Liver (tissue), 9 donors: ENCODE results near the gene PPP1R9A. TPM values are rescaled to one million over a fixed set of nuclear protein-coding genes. Genes with fewer than 3 reads are reported as not detected.

ENCODE experiments used
- DNase-seq: peaks from one replicate; pipeline ENCODE4 v3.0.0-alpha.2; 2017; ENCODE audit warnings: low spot score
- H3K27ac ChIP-seq, 2 donors: one replicate each; pipeline ENCODE4 v1.7.0; 2013; ENCODE audit warnings: inconsistent platforms in 2 of 2, low read length in 2 of 2, control low read depth in 1 of 2, low read depth in 1 of 2, mild to moderate bottlenecking in 1 of 2
- H3K27me3 ChIP-seq, 4 donors: one replicate each; pipeline versions ENCODE4 v1.6.1 to v1.7.0; 2013; ENCODE audit warnings: low read length in 3 of 4, inconsistent platforms in 1 of 4, mild to moderate bottlenecking in 1 of 4, moderate library complexity in 1 of 4; ENCODE audit not compliant: control insufficient read depth in 4 of 4, insufficient read depth in 4 of 4
- H3K36me3 ChIP-seq, 4 donors: one replicate each; pipeline versions ENCODE4 v1.6.1 to v1.7.0; 2013; ENCODE audit warnings: low read length in 3 of 4, mild to moderate bottlenecking in 3 of 4, low read depth in 1 of 4, moderate library complexity in 1 of 4; ENCODE audit not compliant: control insufficient read depth in 4 of 4, insufficient read depth in 3 of 4
- H3K4me1 ChIP-seq, 4 donors: one replicate each; pipeline versions ENCODE4 v1.6.1 to v1.7.0; 2013; ENCODE audit warnings: low read length in 3 of 4, mild to moderate bottlenecking in 3 of 4, moderate library complexity in 1 of 4; ENCODE audit not compliant: control insufficient read depth in 4 of 4, insufficient read depth in 4 of 4
- H3K4me3 ChIP-seq, 3 donors: one replicate each; pipeline versions ENCODE4 v1.6.1 to v1.7.0; 2013; ENCODE audit warnings: low read length in 3 of 3, control low read depth in 1 of 3, low read depth in 1 of 3, mild to moderate bottlenecking in 1 of 3
- H3K9ac ChIP-seq, 2 donors: one replicate each; pipeline ENCODE4 v1.7.0; 2013; ENCODE audit warnings: low read length in 2 of 2, mild to moderate bottlenecking in 2 of 2, moderate library complexity in 2 of 2, control low read depth in 1 of 2, low read depth in 1 of 2
- H3K9me3 ChIP-seq, 4 donors: one replicate each; pipeline versions ENCODE4 v1.6.1 to v1.7.0; 2013; ENCODE audit warnings: low read length in 3 of 4; ENCODE audit not compliant: control insufficient read depth in 4 of 4
- ATF3 ChIP-seq: IDR thresholded peaks from 2 replicates; pipeline ENCODE4 v1.6.1; 2016; ENCODE audit warnings: antibody characterized with exemption
- CTCF ChIP-seq: fragments of 150-350 bp; IDR thresholded peaks from 2 replicates; pipeline ENCODE4 v1.5.1; 2017; ENCODE audit warnings: improper control_type of control experiment, low read depth, low read length; ENCODE audit not compliant: missing input control
- EGR1 ChIP-seq, 2 donors: IDR thresholded peaks; 2 replicates each; pipeline ENCODE4 v1.6.1; 2016 to 2018; ENCODE audit warnings: antibody characterized with exemption in 2 of 2, low read depth in 2 of 2
- FOXA1 ChIP-seq: IDR thresholded peaks from 2 replicates; pipeline ENCODE4 v1.6.1; 2016; ENCODE audit warnings: antibody characterized with exemption
- GABPA ChIP-seq, 2 donors: IDR thresholded peaks in 1 of 2; conservative IDR thresholded peaks in 1 of 2; 2 replicates each; pipeline ENCODE4 v1.6.1; 2016; ENCODE audit warnings: antibody characterized with exemption in 2 of 2, mild to moderate bottlenecking in 1 of 2, moderate library complexity in 1 of 2
- HNF4A ChIP-seq, 2 donors: conservative IDR thresholded peaks; 2 replicates each; pipeline ENCODE4 v1.6.1; 2016; ENCODE audit warnings: antibody characterized with exemption in 2 of 2, mild to moderate bottlenecking in 2 of 2
- HNF4G ChIP-seq: IDR thresholded peaks from 2 replicates; pipeline ENCODE4 v1.6.1; 2016; ENCODE audit warnings: antibody characterized with exemption
- JUND ChIP-seq, 2 donors: IDR thresholded peaks; 2 replicates each; pipeline ENCODE4 v1.6.1; 2016; ENCODE audit warnings: antibody characterized with exemption in 2 of 2
- MAX ChIP-seq: IDR thresholded peaks from 2 replicates; pipeline ENCODE4 v1.6.1; 2016; ENCODE audit warnings: antibody characterized with exemption
- NR2F2 ChIP-seq: IDR thresholded peaks from 2 replicates; pipeline ENCODE4 v1.6.1; 2016; ENCODE audit warnings: antibody characterized with exemption
- RAD21 ChIP-seq, 2 donors: IDR thresholded peaks; 2 replicates each; pipeline ENCODE4 v1.6.1; 2016; ENCODE audit warnings: antibody characterized with exemption in 2 of 2, mild to moderate bottlenecking in 2 of 2
- REST ChIP-seq: IDR thresholded peaks from 2 replicates; pipeline ENCODE4 v1.6.1; 2016; ENCODE audit warnings: antibody characterized with exemption, mild to moderate bottlenecking
- RXRA ChIP-seq, 2 donors: IDR thresholded peaks; 2 replicates each; pipeline ENCODE4 v1.6.1; 2017 to 2018; ENCODE audit warnings: antibody characterized with exemption in 2 of 2, mild to moderate bottlenecking in 1 of 2
- SP1 ChIP-seq: IDR thresholded peaks from 2 replicates; pipeline ENCODE4 v1.6.1; 2018; ENCODE audit warnings: antibody characterized with exemption, mild to moderate bottlenecking
- TAF1 ChIP-seq: conservative IDR thresholded peaks from 2 replicates; pipeline ENCODE4 v1.6.1; 2016; ENCODE audit warnings: antibody characterized with exemption, mild to moderate bottlenecking
- YY1 ChIP-seq: IDR thresholded peaks from 2 replicates; pipeline ENCODE4 v1.6.1; 2016; ENCODE audit warnings: antibody characterized with exemption, mild to moderate bottlenecking
- ZBTB33 ChIP-seq: IDR thresholded peaks from 2 replicates; pipeline ENCODE4 v1.6.1; 2016; ENCODE audit warnings: antibody characterized with exemption
- WGBS: extraction: QIAGEN DNeasy Blood & Tissue Kit; methylation state at CpG from one replicate; pipeline ENCODE4 v1.1.7; 2013; 5-methylcytosine and 5-hydroxymethylcytosine counted together
- polyA plus RNA-seq, 2 donors: library from polyadenylated mRNA; stranded (reverse) in 1 of 2; unstranded in 1 of 2; fragments of 200-250 nt in 1 of 2; fragments of >200 nt in 1 of 2; fragmentation: Nextera tagmentation in 1 of 2; extraction: Ambion mirVana in 1 of 2; gene quantifications; one replicate each; pipeline versions ENCODE4 v1.2.1 to v1.2.3, GENCODE V29; 2013 to 2015
- total RNA-seq, 2 donors: library from RNA; depleted of rRNA; stranded (reverse); fragments of >200 nt; gene quantifications; one replicate each; pipeline ENCODE4 v1.2.3, GENCODE V29; 2014
- donor health status: healthy.
- donor health status: healthy.
- donor health status: healthy.
- donor health status: healthy.
- donor health status: healthy.

Gene PPP1R9A
- total and polyA plus RNA-seq, 4 donors = 0.17 to 5.4 (median 2.7) TPM

- TF ChIP-seq ZBTB33 (no peak), RAD21 (IDR thresholded peaks at IDR 0.05) (no peak), JUND (IDR thresholded peaks at IDR 0.05) (no peak), MAX (no peak)
Observed at GRCh38 chr7:94971051-94971867, 63.9 kb downstream of the PPP1R9A start (continued).

- Histone ChIP-seq H3K36me3 (no peaks in the 10 kb centered on the region), H3K27me3 (no peaks in the 10 kb centered on the region), H3K9me3 (no peaks in the 10 kb centered on the region), H3K27ac (no peak overlapping the region), H3K4me1 (no peaks in the 10 kb centered on the region), H3K4me3 (no peak overlapping the region), H3K9ac (no peak overlapping the region)
- TF ChIP-seq ZBTB33 = no peak
- no peak for TF ChIP-seq TAF1
- no peak for TF ChIP-seq CTCF
- TF ChIP-seq YY1 = no peak
- no peak for TF ChIP-seq HNF4A (conservative IDR thresholded peaks at IDR 0.05)
- TF ChIP-seq MAX = no peak
- TF ChIP-seq RXRA (IDR thresholded peaks at IDR 0.05) = no peak
- TF ChIP-seq GABPA (IDR thresholded peaks at IDR 0.05 in 1 of 2, conservative IDR thresholded peaks at IDR 0.05 in 1 of 2) = no peak
- no peak for TF ChIP-seq EGR1 (IDR thresholded peaks at IDR 0.05; ENCODE audit: low read depth in 2 of 2)
- no peak for TF ChIP-seq JUND (IDR thresholded peaks at IDR 0.05)
- TF ChIP-seq HNF4G = no peak
- no peak for TF ChIP-seq NR2F2
- TF ChIP-seq REST = no peak
- no peak for TF ChIP-seq FOXA1
- no peak for TF ChIP-seq ATF3
- no peak for TF ChIP-seq SP1
- DNase-seq = no peak
- 44% methylated on average over 2 of the region's 2 CpGs for WGBS
Observed at GRCh38 chr7:94972296-94972695, 64.9 kb downstream of the PPP1R9A start.
